Body of pancreas (tissue), 4 donors: Measurements from ENCODE around the gene DTNBP1.

ENCODE experiments used
- POLR2A ChIP-seq, 3 donors: fragments of 450-650 bp; IDR thresholded peaks; one replicate each; pipeline ENCODE4 v1.6.1; 2016; ENCODE audit warnings: antibody characterized with exemption in 3 of 3, mild to moderate bottlenecking in 2 of 3
- TF ChIP-seq, protein P1 (sequence below), 7 experiments: fragments of 450-650 bp in 4 of 7; fragments of 200-600 bp in 3 of 7; sonication (generic) in 3 of 7; IDR thresholded peaks; one replicate each; pipeline ENCODE4 v1.5.1; 2016 to 2019; ENCODE audit warnings: antibody characterized with exemption in 7 of 7

DNA sequence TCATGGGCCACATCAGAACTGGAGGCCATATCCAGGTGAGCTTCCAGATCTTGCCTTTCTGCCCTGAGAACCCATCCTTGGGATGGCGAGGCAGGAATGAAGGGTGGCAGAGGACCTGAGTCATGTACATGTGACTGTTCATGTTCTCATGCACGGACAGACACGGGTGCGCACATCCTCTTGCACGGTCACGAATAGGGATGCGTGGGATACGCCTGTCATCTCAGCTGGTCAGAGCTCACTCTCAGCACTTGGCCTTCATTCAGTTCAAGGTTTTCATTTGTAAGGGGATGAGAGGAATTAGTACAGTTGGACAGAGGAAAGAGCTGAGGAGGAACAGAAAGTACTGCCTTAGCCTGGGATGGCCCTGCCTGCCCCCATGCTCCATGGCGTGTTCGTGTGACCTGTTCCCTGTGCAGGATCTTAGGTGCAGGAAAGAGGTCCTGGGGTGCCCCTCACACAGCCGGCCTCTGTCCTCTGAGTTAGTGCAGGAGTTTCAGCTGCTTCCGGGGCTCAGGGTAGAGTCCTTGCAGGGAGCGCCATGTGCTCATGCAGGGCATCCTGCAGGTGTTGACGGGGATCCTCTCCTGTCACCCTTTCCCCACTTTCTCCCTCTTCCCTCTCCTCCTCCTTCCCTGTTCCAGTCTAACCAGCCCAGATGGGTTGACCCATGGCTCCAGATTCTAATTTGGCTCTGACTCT lies 173.4 kb downstream of the DTNBP1 start:
- TF ChIP-seq, protein P1, sequence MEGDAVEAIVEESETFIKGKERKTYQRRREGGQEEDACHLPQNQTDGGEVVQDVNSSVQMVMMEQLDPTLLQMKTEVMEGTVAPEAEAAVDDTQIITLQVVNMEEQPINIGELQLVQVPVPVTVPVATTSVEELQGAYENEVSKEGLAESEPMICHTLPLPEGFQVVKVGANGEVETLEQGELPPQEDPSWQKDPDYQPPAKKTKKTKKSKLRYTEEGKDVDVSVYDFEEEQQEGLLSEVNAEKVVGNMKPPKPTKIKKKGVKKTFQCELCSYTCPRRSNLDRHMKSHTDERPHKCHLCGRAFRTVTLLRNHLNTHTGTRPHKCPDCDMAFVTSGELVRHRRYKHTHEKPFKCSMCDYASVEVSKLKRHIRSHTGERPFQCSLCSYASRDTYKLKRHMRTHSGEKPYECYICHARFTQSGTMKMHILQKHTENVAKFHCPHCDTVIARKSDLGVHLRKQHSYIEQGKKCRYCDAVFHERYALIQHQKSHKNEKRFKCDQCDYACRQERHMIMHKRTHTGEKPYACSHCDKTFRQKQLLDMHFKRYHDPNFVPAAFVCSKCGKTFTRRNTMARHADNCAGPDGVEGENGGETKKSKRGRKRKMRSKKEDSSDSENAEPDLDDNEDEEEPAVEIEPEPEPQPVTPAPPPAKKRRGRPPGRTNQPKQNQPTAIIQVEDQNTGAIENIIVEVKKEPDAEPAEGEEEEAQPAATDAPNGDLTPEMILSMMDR (IDR thresholded peaks at IDR 0.05), result no peak
- TF ChIP-seq POLR2A (IDR thresholded peaks at IDR 0.05), result no peak
